SK-N-SH treated with all-trans-retinoic acid at 6 μM for 48 hours (cell line): ENCODE measurements around the gene PRAMEF17.
"Not testable (repeated sequence)": the region's sequence is repeated elsewhere in the genome, so short reads cannot be mapped to it uniquely, and the experiment has no call there.

Experiments used
- ARNTL ChIP-seq: fragments of 450-650 bp; formaldehyde crosslinking; IDR thresholded peaks from 2 replicates; pipeline ENCODE4 v1.5.0; 2020; ENCODE audit warnings: low read depth, mild to moderate bottlenecking, moderate library complexity, borderline replicate concordance
- ESRRG ChIP-seq: fragments of 250-450 bp; sonication (Bioruptor Pico); IDR thresholded peaks from 2 replicates; pipeline ENCODE4 v1.6.1; 2021; ENCODE audit warnings: mild to moderate bottlenecking

DNA sequence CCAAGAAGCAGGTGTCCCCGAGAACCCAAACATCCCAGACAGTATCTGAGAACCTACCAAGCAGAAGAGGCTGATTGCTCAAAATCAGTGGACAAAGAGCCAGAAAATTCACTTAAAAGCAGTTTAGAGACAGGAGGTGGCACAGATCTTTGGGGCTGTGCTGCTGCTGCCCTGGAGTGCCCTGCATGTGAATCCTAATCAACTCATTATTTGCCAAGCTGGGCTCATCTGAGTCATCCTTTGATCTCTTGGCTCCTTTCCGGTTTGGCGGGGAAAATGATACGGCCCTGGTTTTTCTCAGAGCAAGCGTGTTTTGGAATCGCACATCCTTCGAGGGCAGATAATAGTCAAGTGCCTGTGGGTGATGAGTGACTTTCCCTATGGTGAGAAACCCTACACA lies 27.1 kb upstream of the PRAMEF17 start:
- not testable (repeated sequence) for TF ChIP-seq ESRRG, ARNTL (CRISPR knock-in tag)
